Activated T-cell treated with anti-CD3 and anti-CD28 coated beads, Interleukin-2, amount 50 U/mL, for 72 hours (primary cell): ENCODE measurements around the gene GRIA2. TPM values are rescaled to one million over a fixed set of nuclear protein-coding genes. Genes with fewer than 3 reads are reported as not detected.
"Not testable (repeated sequence)": the region's sequence is repeated elsewhere in the genome, so short reads cannot be mapped to it uniquely, and the experiment has no call there.

Experiments used
- ATAC-seq, 2 donors: fragments of 150-1000 bp; cut with Tn5 transposase; replicated peaks in 1 of 2; 2 replicates each; pipeline ENCODE4 v1.10.0; 2021; ENCODE audit warnings: moderate library complexity in 2 of 2, mild to moderate bottlenecking in 1 of 2
- DNase-seq, 2 donors: peaks; one replicate each; pipeline ENCODE4 v3.0.0; 2021 to 2022; ENCODE audit warnings: mixed read lengths in 1 of 2
- H3K27ac Mint-ChIP-seq: one replicate; pipeline ENCODE4 v1.8.0; 2022; ENCODE audit warnings: mild to moderate bottlenecking, moderate library complexity, mixed read lengths
- H3K27me3 Mint-ChIP-seq: one replicate; pipeline ENCODE4 v1.8.0; 2022; ENCODE audit warnings: low read depth, mixed read lengths
- H3K36me3 Mint-ChIP-seq, 2 donors: one replicate each; pipeline ENCODE4 v1.8.0; 2022; ENCODE audit warnings: mixed read lengths in 2 of 2, mild to moderate bottlenecking in 1 of 2; ENCODE audit not compliant: insufficient read depth in 2 of 2
- H3K4me1 Mint-ChIP-seq: one replicate; pipeline ENCODE4 v1.8.0; 2022; ENCODE audit warnings: low read depth, mixed read lengths
- H3K4me3 Mint-ChIP-seq, 2 donors: one replicate each; pipeline ENCODE4 v1.8.0; 2022; ENCODE audit warnings: mild to moderate bottlenecking in 2 of 2, mixed read lengths in 2 of 2, moderate library complexity in 2 of 2
- H3K9me3 Mint-ChIP-seq, 2 donors: one replicate each; pipeline ENCODE4 v1.8.0; 2022; ENCODE audit warnings: mixed read lengths in 2 of 2
- total RNA-seq, 2 donors: library from RNA; stranded (reverse); gene quantifications; one replicate each; pipeline ENCODE4 v1.2.3, GENCODE V29; 2022

GRIA2 gene
- total RNA-seq, 2 donors from 2014 or later: not detected

DNA sequence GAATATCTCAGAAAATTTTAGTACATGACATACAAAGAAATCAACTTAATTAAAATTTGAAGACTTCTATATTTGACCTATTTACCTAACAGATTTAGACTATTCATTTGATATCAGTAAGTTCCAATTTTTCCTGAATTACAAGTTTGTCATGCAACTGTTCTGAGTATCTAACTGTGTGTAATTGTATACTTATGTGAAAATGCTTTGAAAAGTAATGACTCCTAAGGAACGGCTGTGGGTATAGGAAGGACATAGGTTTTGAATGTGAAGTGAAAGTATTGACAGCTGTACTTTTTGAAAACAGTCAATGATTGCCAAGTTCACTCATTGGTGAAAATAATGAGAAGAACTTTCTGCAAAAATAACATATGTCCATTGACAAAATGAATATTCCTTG, 2.9 kb downstream of the GRIA2 start:
- H3K4me3 Mint-ChIP-seq: no peak overlapping the region
- H3K27me3 Mint-ChIP-seq: peaks cover 33% of the 10 kb centered on the region
- H3K4me1 Mint-ChIP-seq: no peaks in the 10 kb centered on the region
- peaks cover 8 to 11% of the 10 kb centered on the region in 2 donors for H3K36me3 Mint-ChIP-seq
- ATAC-seq (no peak), DNase-seq (no peak)
- no peak overlapping the region for H3K27ac Mint-ChIP-seq
- H3K9me3 Mint-ChIP-seq: peaks cover 0 to 7% of the 10 kb centered on the region in 2 donors

DNA sequence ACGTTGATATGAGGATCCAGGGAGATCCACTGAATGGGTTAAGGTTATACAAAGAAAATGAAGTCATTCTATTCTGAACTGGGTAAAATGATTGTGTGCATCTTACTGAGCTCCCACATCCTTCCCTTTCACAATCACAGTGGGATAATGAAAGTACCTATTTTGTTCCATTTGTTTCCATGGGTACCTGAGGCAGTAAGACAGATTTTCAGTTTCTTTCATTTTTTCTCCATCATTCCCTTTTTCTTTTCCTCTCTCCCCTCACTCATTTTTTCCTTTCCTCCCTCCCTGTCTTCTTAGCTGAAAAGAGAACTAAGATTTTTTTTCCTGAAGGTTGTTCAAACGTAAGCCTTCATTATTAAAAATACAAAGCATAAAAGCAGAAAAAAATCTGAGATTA, 4.6 kb downstream of the GRIA2 start:
- ATAC-seq (no peak), DNase-seq (no peak)
- Mint-ChIP-seq H3K4me1 (no peaks in the 10 kb centered on the region), H3K4me3 (no peak overlapping the region), H3K9me3 (peaks cover 0 to 7% of the 10 kb centered on the region in 2 donors), H3K27ac (no peak overlapping the region), H3K27me3 (peaks cover 25% of the 10 kb centered on the region), H3K36me3 (peaks cover 8 to 9% of the 10 kb centered on the region in 2 donors)

DNA sequence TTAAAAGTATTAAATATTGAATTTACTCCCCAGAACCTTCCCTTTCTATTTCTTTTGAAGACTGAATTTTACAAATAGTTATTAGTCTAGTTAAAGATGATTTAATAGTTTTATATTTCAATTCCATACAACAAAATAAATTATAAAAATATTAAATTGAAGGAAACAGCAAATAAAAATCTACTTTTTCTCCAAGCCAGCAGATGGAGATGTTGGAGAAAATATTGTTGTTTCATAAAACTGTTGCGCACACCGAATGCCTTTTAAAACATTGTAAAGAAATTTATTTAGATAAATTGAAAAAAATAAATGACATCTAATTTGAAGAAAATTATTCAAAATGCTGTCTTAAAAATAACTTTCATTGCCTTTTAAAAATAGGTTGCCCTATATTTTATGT, 5.5 kb downstream of the GRIA2 start:
- no peak overlapping the region for H3K27ac Mint-ChIP-seq
- H3K36me3 Mint-ChIP-seq: peaks cover 6 to 9% of the 10 kb centered on the region in 2 donors
- DNase-seq (no peak), ATAC-seq (no peak)
- no peak overlapping the region for H3K4me3 Mint-ChIP-seq
- peaks cover 1 to 7% of the 10 kb centered on the region in 2 donors for H3K9me3 Mint-ChIP-seq
- no peaks in the 10 kb centered on the region for H3K4me1 Mint-ChIP-seq
- H3K27me3 Mint-ChIP-seq: peaks cover 18% of the 10 kb centered on the region

DNA sequence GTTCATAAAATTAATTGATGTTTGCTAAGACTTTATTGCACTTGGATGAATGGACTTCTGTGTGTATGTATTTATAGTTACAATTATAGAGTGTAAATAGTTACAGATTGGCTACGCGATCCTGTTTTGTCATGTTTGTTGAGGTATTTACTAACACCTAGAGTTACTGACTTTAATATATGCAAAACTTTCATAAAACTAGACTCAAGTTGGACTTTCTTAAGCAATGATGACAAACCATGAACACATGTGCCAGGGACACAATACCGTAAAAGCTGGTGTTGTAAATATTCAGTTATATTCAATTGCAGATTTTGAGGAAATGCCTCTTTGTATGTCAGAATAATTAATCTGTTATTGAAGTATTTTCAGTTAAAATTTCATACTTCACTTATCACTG, 6.1 kb downstream of the GRIA2 start:
- H3K27me3 Mint-ChIP-seq: peaks cover 13% of the 10 kb centered on the region

DNA sequence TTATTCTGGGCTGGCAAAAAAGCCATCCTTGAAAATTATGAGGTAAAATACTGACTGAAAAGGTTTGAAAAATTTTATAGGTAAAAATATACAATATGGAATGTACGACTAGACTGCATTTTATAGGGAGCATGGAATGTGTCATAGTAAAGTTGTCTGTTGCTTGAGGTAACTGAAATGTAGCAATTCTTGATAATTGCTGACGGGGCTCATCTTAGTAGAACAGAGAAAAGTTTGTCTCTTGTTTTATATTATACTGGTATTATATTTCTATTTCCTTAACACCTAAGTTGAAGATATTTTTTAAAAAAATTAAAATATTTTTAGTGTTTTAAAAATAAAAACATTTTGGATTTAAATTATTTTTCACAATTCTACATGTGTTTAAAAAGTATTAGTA, 11.0 kb downstream of the GRIA2 start:
- Mint-ChIP-seq H3K9me3 (peaks cover 1% of the 10 kb centered on the region in 2 donors), H3K4me1 (no peaks in the 10 kb centered on the region), H3K4me3 (no peak overlapping the region), H3K36me3 (no peaks in the 10 kb centered on the region), H3K27ac (no peak overlapping the region), H3K27me3 (no peaks in the 10 kb centered on the region)
- DNase-seq (no peak), ATAC-seq (no peak)

More for the DNA sequence above, 6.1 kb downstream of the GRIA2 start:
- Mint-ChIP-seq H3K4me1 (no peaks in the 10 kb centered on the region), H3K36me3 (peaks cover 4 to 6% of the 10 kb centered on the region in 2 donors), H3K9me3 (peaks cover 1 to 6% of the 10 kb centered on the region in 2 donors), H3K4me3 (no peak overlapping the region), H3K27ac (no peak overlapping the region)
- DNase-seq: no peak
- ATAC-seq: no peak

DNA sequence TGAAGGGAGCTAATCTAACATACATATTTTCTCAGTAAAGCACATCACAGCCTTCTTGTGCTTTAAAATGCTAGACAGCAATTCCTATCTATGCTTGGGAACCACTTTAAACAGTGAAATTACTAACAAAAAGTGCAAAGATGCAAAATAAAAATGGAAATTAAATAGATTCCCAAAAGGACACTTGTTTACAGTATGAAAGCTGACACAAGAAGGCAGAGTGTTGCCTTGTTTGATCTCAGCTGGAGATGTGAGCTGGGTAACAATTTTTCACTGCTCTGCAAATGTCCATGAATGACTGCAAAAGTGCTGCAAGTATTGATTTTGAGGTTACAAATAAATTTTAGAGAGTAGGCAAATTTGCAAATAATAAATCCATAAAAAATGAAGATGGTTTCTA, 22.3 kb downstream of the GRIA2 start:
- Mint-ChIP-seq H3K27ac (no peak overlapping the region), H3K4me1 (no peaks in the 10 kb centered on the region), H3K27me3 (no peaks in the 10 kb centered on the region), H3K4me3 (no peak overlapping the region), H3K36me3 (no peaks in the 10 kb centered on the region), H3K9me3 (peaks cover 3 to 4% of the 10 kb centered on the region in 2 donors)
- no peak for DNase-seq
- no peak for ATAC-seq

DNA sequence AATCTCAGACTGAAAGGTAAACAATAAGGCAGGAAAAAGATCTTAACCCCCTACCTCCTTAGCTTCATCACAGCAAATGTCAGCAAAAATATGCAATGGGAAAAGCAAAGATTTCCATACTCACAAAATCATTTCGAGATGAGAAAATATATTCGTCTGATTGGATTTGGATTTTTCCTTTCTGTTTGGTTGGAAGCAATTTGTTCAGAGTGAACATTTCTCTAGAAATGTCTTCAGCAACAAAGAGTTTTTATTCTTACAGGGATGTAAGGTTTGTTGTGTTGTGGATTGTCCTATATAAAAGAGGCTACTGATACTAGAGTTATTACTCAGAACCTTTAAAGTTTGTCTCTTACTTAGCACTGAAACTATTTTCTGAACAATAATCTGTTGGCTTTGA, 23.8 kb downstream of the GRIA2 start:
- Mint-ChIP-seq H3K27ac (no peak overlapping the region), H3K4me3 (no peak overlapping the region), H3K9me3 (peaks cover 3 to 4% of the 10 kb centered on the region in 2 donors), H3K4me1 (no peaks in the 10 kb centered on the region), H3K27me3 (no peaks in the 10 kb centered on the region), H3K36me3 (no peaks in the 10 kb centered on the region)
- DNase-seq (no peak), ATAC-seq (no peak)

DNA sequence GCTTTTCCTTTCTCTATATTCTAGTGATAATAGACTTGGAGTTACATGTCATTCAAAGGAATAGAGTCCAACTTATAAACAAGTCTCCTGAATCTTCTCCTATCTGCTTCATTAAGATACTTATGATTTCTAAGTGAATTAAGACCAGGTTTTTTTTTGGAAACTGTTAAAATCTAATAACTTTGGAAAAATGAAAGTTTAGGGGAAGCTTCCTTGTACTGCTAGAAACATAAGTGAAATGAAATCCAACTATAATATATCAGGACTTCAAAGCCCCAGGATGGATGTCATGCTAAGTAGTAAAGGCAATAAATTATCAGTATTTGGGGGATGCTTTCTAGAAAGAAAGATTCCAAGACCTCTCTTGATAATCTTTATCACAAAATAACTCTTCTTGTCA, 24.8 kb downstream of the GRIA2 start:
- ATAC-seq (no peak), DNase-seq (no peak)
- no peak overlapping the region for H3K27ac Mint-ChIP-seq
- H3K27me3 Mint-ChIP-seq: no peaks in the 10 kb centered on the region
- no peaks in the 10 kb centered on the region for H3K4me1 Mint-ChIP-seq
- peaks cover 2 to 3% of the 10 kb centered on the region in 2 donors for H3K9me3 Mint-ChIP-seq
- H3K36me3 Mint-ChIP-seq: no peaks in the 10 kb centered on the region
- H3K4me3 Mint-ChIP-seq: no peak overlapping the region

DNA sequence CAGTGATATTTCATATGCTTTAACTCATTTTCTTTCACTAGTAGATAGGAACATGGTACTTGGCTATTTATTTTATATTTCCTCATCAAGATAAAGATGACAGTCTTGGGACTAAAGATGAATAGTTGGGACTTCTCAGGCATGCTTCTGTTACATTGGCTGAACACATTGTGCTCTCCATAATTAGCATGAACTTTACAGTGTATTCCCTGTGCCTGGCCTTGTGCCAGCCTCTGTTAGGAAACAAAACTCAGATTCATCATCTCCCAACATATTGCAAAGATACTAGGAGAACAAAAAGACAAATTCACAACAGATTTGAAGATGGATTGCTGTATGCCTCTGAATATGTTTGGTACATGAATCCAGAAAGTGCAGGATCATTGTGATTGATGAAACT, 26.4 kb downstream of the GRIA2 start:
- Mint-ChIP-seq H3K27me3 (no peaks in the 10 kb centered on the region), H3K4me1 (no peaks in the 10 kb centered on the region), H3K9me3 (peaks cover 2 to 3% of the 10 kb centered on the region in 2 donors), H3K27ac (no peak overlapping the region), H3K4me3 (no peak overlapping the region), H3K36me3 (no peaks in the 10 kb centered on the region)
- no peak for DNase-seq
- ATAC-seq: no peak

DNA sequence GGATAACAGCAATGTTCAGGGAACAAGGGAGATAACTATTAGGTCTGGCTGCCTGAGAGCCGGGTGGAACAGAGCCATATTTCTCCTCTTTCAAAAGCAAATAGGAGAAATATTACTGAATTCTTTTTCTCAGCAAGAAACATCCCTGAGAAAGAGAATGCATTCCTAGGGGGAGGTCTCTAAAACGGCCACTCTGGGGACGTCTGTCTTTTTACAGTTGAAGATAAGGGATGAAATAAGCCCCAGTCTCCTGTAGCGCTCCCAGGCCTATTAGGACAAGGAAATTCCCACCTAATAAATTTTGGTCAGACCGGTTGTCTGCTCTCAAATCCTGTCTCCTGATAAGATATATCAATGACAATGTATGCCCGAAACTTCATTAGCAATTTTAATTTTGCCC, 37.6 kb downstream of the GRIA2 start:
- not testable (repeated sequence) for DNase-seq, ATAC-seq, H3K36me3 Mint-ChIP-seq, H3K27ac Mint-ChIP-seq, H3K4me3 Mint-ChIP-seq, H3K27me3 Mint-ChIP-seq, H3K4me1 Mint-ChIP-seq
- peaks cover 4 to 10% of the 10 kb centered on the region in 2 donors for H3K9me3 Mint-ChIP-seq

DNA sequence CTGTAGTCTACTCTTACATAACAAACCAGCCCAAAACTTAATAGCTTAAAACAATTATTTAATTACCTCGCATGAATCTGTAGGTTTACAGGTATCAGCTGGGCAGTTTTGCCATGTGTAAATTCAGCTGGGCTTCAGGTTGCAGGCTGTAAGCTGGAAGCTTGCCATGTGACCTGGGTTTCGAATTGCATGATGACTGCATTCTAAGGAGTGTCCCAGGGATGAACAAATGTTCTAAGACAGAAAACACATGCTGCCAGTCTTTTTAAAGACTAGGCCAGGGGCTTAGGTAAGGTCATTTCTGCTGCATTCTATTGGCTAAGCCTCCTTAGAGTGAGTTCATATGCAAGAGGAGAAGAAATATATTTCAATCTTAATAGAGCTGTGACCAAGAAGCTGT, 44.8 kb downstream of the GRIA2 start:
- H3K27me3 Mint-ChIP-seq: no peaks in the 10 kb centered on the region
- no peak overlapping the region for H3K4me3 Mint-ChIP-seq
- no peaks in the 10 kb centered on the region for H3K36me3 Mint-ChIP-seq
- ATAC-seq: no peak
- DNase-seq: no peak
- no peaks in the 10 kb centered on the region for H3K4me1 Mint-ChIP-seq
- H3K9me3 Mint-ChIP-seq: peaks cover 7 to 13% of the 10 kb centered on the region in 2 donors
- no peak overlapping the region for H3K27ac Mint-ChIP-seq

DNA sequence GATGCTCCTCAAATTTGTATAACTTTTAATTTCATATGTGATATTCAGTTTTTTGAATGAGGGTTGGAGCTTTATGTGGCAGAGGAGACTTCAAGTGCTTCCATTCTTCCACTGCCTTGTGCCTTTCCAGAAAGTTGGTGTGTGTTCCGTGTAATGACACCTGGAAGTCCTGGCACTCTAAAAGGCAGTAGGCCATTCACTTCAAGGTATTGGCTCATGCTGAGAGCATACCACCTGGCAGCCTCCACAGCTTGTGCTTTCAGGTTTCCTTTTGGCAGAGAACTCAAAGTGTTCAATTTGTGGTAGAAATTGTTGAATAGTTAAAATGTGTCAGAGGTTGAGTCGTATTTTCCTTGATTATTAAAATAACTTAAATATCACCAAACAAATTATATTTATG, 49.6 kb downstream of the GRIA2 start:
- Mint-ChIP-seq H3K27me3 (no peaks in the 10 kb centered on the region), H3K4me1 (no peaks in the 10 kb centered on the region), H3K4me3 (no peak overlapping the region), H3K36me3 (peaks cover 0 to 2% of the 10 kb centered on the region in 2 donors), H3K27ac (no peak overlapping the region), H3K9me3 (peaks cover 13 to 14% of the 10 kb centered on the region in 2 donors)
- ATAC-seq: no peak
- DNase-seq: no peak

DNA sequence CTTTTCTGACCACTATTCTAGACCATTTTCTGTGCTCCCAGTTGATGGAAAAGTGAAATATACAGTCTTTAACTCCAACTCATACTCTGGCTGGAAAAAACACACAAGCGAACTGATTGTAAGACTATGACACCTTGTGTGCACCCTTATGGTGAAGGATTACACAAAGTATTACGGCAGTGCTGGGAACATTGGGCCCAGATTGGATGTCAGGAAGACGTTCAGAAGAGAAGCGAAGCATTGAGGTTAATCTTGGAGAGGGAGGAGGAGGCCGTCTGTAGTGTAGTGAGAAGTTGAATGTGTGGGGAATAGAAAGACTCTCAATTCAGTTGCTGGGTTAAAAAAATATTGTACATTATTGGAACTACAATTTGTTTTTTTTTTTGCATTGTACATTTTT, 50.0 kb downstream of the GRIA2 start:
- H3K27ac Mint-ChIP-seq: no peak overlapping the region
- H3K9me3 Mint-ChIP-seq: peaks cover 13 to 14% of the 10 kb centered on the region in 2 donors
- H3K4me3 Mint-ChIP-seq: no peak overlapping the region
- no peaks in the 10 kb centered on the region for H3K27me3 Mint-ChIP-seq
- DNase-seq (no peak), ATAC-seq (no peak)
- H3K36me3 Mint-ChIP-seq: peaks cover 0 to 2% of the 10 kb centered on the region in 2 donors
- no peaks in the 10 kb centered on the region for H3K4me1 Mint-ChIP-seq

DNA sequence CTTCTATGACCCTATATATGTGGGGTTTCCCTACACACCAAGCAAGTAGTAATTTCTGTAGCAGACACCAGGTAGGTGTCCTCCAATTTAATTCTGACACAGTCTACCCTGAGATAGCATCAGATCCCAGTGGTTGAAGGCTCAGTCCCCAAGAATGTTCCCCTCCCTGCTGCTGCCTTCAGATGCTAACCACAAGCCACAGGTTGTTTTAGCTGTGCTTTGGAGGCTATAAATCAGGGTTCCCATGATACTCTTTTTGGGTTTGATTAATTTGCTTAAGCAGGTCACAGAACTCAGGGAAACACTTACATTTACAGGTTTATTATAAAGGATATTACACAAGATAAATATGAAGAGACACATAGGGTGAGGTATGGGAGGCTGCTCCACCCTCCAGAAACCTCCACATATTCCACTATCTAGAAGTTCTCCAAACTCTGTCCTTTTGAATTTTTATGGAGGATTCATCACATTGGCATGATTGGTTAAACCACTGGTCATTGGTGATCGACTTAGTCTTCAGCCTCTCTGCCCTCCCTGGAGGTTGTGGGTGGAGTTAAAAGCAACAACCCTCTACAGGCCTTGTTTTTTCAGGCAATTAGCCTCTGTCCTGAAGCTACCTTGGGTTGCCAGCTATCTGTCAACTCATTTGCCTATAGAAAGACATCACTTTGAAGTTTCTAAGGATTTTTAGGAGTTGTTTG, 50.8 kb downstream of the GRIA2 start:
- Mint-ChIP-seq H3K27ac (no peak overlapping the region), H3K27me3 (no peaks in the 10 kb centered on the region), H3K4me1 (no peaks in the 10 kb centered on the region), H3K9me3 (peaks cover 9% of the 10 kb centered on the region in 2 donors), H3K36me3 (peaks cover 0 to 2% of the 10 kb centered on the region in 2 donors), H3K4me3 (no peak overlapping the region)
- ATAC-seq: no peak
- DNase-seq: no peak
